ENCODE results near the gene IL5RA. TPM values are rescaled to one million over a fixed set of nuclear protein-coding genes. Genes with fewer than 3 reads are reported as not detected.

IL5RA gene
- total and polyA plus RNA-seq, 9 of the 15 experiments (the other 6 are each of a cell fraction or from before 2014, with no cell fraction given) = 0.07 to 0.28 (median 0.14) TPM; not detected in 4

- H2AFZ ChIP-seq (ENCODE audit: low read depth, low read length) = peak overlapping the region; percentile 67; the same call in 1 of the 2 replicates
- no peak overlapping the region for H3K27ac ChIP-seq (ENCODE audit: extremely low read depth, low read depth, low read length)
These were observed 681 bp upstream of the IL5RA start for GRCh38 chr3:3110749-3111361.

More at GRCh38 chr3:3110749-3111361, 681 bp upstream of the IL5RA start:
- no peaks in the 10 kb centered on the region for H4K20me1 ChIP-seq (replicated peaks; ENCODE audit: control insufficient read depth, insufficient read depth, low read length)
- WGBS (ENCODE audit: insufficient coverage, low coverage, missing lambda C conversion rate) = 9% methylated on average over 7 of the region's 7 CpGs
- intact Hi-C loops (cut with micrococcal nuclease) = no loop called here
- H3K36me3 ChIP-seq (ENCODE audit: control insufficient read depth, insufficient read depth, low read length) = no peaks in the 10 kb centered on the region
- H3K4me1 ChIP-seq (replicated peaks in 1 of 2; ENCODE audit: control insufficient read depth in 2 of 2, insufficient read depth in 2 of 2, low read length in 2 of 2) = peaks cover 0 to 7% of the 10 kb centered on the region in 2 experiments; a peak in 2 of 5 replicates
- H3K79me2 ChIP-seq (ENCODE audit: control insufficient read depth, insufficient read depth, low read length) = no peaks in the 10 kb centered on the region
- DNase-seq (ENCODE audit: extremely low read depth in 1 of 4, low spot score in 3 of 4) (no peak), FAIRE-seq (no peak), ATAC-seq (peak; percentile 63)
- BruUV-seq (replicated peaks) = no TSS peak
- peaks cover 8% of the 10 kb centered on the region in 2 experiments; a peak in 4 of 5 replicates for H3K27me3 ChIP-seq (ENCODE audit: control insufficient read depth in 2 of 2, insufficient read depth in 2 of 2, low read length in 2 of 2)
- peak overlapping the region; percentile 61; the same call in 1 of the 2 replicates for H3K4me2 ChIP-seq (ENCODE audit: insufficient read depth, low read length)
- no peak overlapping the region for H3K9ac ChIP-seq (ENCODE audit: insufficient read depth in 1 of 2, low read depth in 2 of 2, low read length in 2 of 2)
- no peak overlapping the region for H3K4me3 ChIP-seq
- H3K9me3 ChIP-seq (replicated peaks; ENCODE audit: control insufficient read depth, insufficient read depth, low read depth, low read length) = no peaks in the 10 kb centered on the region
- CTCF ChIA-PET (ENCODE audit: low intra/inter-chr PET ratio) = no interaction called here
- POLR2A ChIA-PET = interaction anchor here (0.6 to 1.4 kb wide), 2 partner anchors 9 to 1867 kb away, joined by 3 to 6 read pairs; no protein-coding TSS in a partner anchor
- TF ChIP-seq ZFP36 (IDR thresholded peaks at IDR 0.05; ENCODE audit: low read depth, low read length, partially characterized antibody) (peak; percentile 60), ELF1 (tag; IDR thresholded peaks at IDR 0.05) (0 out of 2 replicates have a peak, but pooled peaks have one; percentile 1), RFX1 (IDR thresholded peaks at IDR 0.05) (peak; percentile 18; the same call in 1 of the 2 replicates), BHLHE40 (IDR thresholded peaks at IDR 0.05; ENCODE audit: low read length) (no peak), MEIS2 (IDR thresholded peaks at IDR 0.05; ENCODE audit: partially characterized antibody) (peak; percentile 29), ZNF436 (CRISPR knock-in tag; IDR thresholded peaks at IDR 0.05) (no peak), SPI1 (IDR thresholded peaks at IDR 0.05; ENCODE audit: borderline replicate concordance, low read depth, low read length) (peak; percentile 50; the same call in 1 of the 2 replicates), ZNF12 (CRISPR knock-in tag; IDR thresholded peaks at IDR 0.05) (no peak), PBX2 (CRISPR knock-in tag; IDR thresholded peaks at IDR 0.05; ENCODE audit: low read depth) (no peak), PBX2 (tag; conservative IDR thresholded peaks at IDR 0.05; ENCODE audit: low read depth) (peak; percentile 69), ZC3H11A (IDR thresholded peaks at IDR 0.05; ENCODE audit: low read depth, low read length) (no peak), PCBP2 (IDR thresholded peaks at IDR 0.05; ENCODE audit: low read depth, low read length, poor library complexity, severe bottlenecking) (no peak)
- in situ Hi-C loops (cut with MboI) = no loop called here
- no peaks in the 10 kb centered on the region for H3K9me1 ChIP-seq (ENCODE audit: control insufficient read depth, insufficient read depth, low read length)

Data from K562 (cell line).